GM19395 (cell line): ENCODE data around the gene C1QTNF8.

Source experiments
- ATAC-seq: cut with Tn5 transposase; IDR thresholded peaks from one replicate; pipeline ENCODE4 v1.9.1; 2021; ENCODE audit warnings: mild to moderate bottlenecking, moderate library complexity; ENCODE audit not compliant: unreplicated experiment

C1QTNF8 gene

GRCh38 chr16:1096169-1097082 is at the start of gene C1QTNF8:
C1QTNF8 (minus strand) TSS chr16:1096244; CDS start chr16:1094922, 1,322 bp downstream.
- ATAC-seq, result no peak

- ATAC-seq, result no peak
These were observed 49.5 kb upstream of the C1QTNF8 start for GRCh38 chr16:1145383-1146100.

- ATAC-seq, result no peak
These were observed 48.7 kb upstream of the C1QTNF8 start for GRCh38 chr16:1144476-1145382.

- no peak for ATAC-seq
These were observed 47.9 kb upstream of the C1QTNF8 start for GRCh38 chr16:1143761-1144450.

GRCh38 chr16:1142911-1143310 is 46.9 kb upstream of the C1QTNF8 start:
- no peak for ATAC-seq

GRCh38 chr16:1141716-1142115 is 45.7 kb upstream of the C1QTNF8 start:
- no peak for ATAC-seq

GRCh38 chr16:1141191-1141590 is 45.1 kb upstream of the C1QTNF8 start:
- no peak for ATAC-seq

- no peak for ATAC-seq
These were observed 44.6 kb upstream of the C1QTNF8 start for GRCh38 chr16:1140582-1141162.

GRCh38 chr16:1137604-1138003 is 41.6 kb upstream of the C1QTNF8 start:
- ATAC-seq, result no peak

- ATAC-seq, result no peak
These were observed 39.4 kb upstream of the C1QTNF8 start for GRCh38 chr16:1135459-1135825.

- ATAC-seq, result no peak
These were observed 38.9 kb upstream of the C1QTNF8 start for GRCh38 chr16:1134776-1135458.

- no peak for ATAC-seq
These were observed 37.9 kb upstream of the C1QTNF8 start for GRCh38 chr16:1133810-1134520.

GRCh38 chr16:1133271-1133670 is 37.2 kb upstream of the C1QTNF8 start:
- no peak for ATAC-seq

GRCh38 chr16:1132431-1132830 is 36.4 kb upstream of the C1QTNF8 start:
- ATAC-seq, result no peak

GRCh38 chr16:1131378-1131994 is 35.4 kb upstream of the C1QTNF8 start:
- no peak for ATAC-seq

- ATAC-seq, result no peak
These were observed 34.3 kb upstream of the C1QTNF8 start for GRCh38 chr16:1130382-1130781.

GRCh38 chr16:1129106-1129960 is 33.3 kb upstream of the C1QTNF8 start:
- no peak for ATAC-seq
